HepG2 (cell line): ENCODE measurements around the gene CXADR. TPM values are rescaled to one million over a fixed set of nuclear protein-coding genes. Genes with fewer than 3 reads are reported as not detected.

Experiments used
- CREB1 ChIP-seq, 2 experiments: fragments of 450-650 bp in 1 of 2; IDR thresholded peaks; 2 replicates each; pipeline ENCODE4 v1.6.1; 2016 to 2017; ENCODE audit warnings: control low read depth in 1 of 2, mild to moderate bottlenecking in 1 of 2, missing compliant biosample characterization in 1 of 2, missing genetic modification characterization in 1 of 2
- HCFC1 ChIP-seq: fragments of 150-350 bp; IDR thresholded peaks from 2 replicates; pipeline ENCODE4 v1.6.1; 2014; ENCODE audit warnings: low read depth, low read length
- KDM3A ChIP-seq: IDR thresholded peaks from 2 replicates; pipeline ENCODE4 v1.6.1; 2018; ENCODE audit warnings: low read depth, missing compliant biosample characterization
- KLF13 ChIP-seq: sonication (generic); formaldehyde crosslinking; IDR thresholded peaks from 2 replicates; pipeline ENCODE4 v1.4.0; 2020; ENCODE audit warnings: mild to moderate bottlenecking, missing genetic modification reagents
- PAF1 ChIP-seq: IDR thresholded peaks from 2 replicates; pipeline ENCODE4 v1.6.1; 2016; ENCODE audit warnings: missing genetic modification reagents, missing compliant biosample characterization
- SNRNP70 ChIP-seq: fragments of 200-400 bp; formaldehyde crosslinking; IDR thresholded peaks from 2 replicates; pipeline ENCODE4 v1.6.1; 2017; ENCODE audit warnings: mild to moderate bottlenecking, low read depth, low read length, moderate library complexity
- ZNF550 ChIP-seq: sonication (generic); formaldehyde crosslinking; IDR thresholded peaks from 2 replicates; pipeline ENCODE4 v1.4.0; 2020; ENCODE audit warnings: mild to moderate bottlenecking, missing genetic modification reagents, borderline replicate concordance
- ZNF766 ChIP-seq: sonication (generic); formaldehyde crosslinking; IDR thresholded peaks from 2 replicates; pipeline ENCODE4 v1.5.0; 2020; ENCODE audit warnings: missing genetic modification reagents, borderline replicate concordance
- polyA plus RNA-seq, 8 experiments: library from polyadenylated mRNA; depleted of rRNA in 3 of 8; stranded (reverse) in 7 of 8; unstranded in 1 of 8; fragments of >200 nt; fragmentation: Illumina TruSeq in 4 of 8; extraction: Trizol in 4 of 8; gene quantifications; 2 replicates each; pipeline versions ENCODE4 v1.2.1 to v1.2.3, GENCODE V29; 2011 to 2016; ENCODE audit warnings: low read depth in 4 of 8, missing spikeins in 1 of 8, mixed read lengths in 1 of 8; ENCODE audit not compliant: insufficient read depth in 1 of 8
- total RNA-seq, 5 experiments: library from RNA; depleted of rRNA; stranded (reverse); fragments of >200 nt; fragmentation: Illumina TruSeq; extraction: Trizol; gene quantifications; 2 replicates each; pipeline ENCODE4 v1.2.3, GENCODE V29; 2016; ENCODE audit warnings: low read depth in 1 of 5
- TF ChIP-seq, protein P1 (sequence below): sonication (generic); formaldehyde crosslinking; IDR thresholded peaks from 2 replicates; pipeline ENCODE4 v1.4.0; 2020; ENCODE audit warnings: missing genetic modification reagents
- TF ChIP-seq, protein P2 (sequence below): sonication (generic); formaldehyde crosslinking; conservative IDR thresholded peaks from 2 replicates; pipeline ENCODE4 v1.8.0; 2022; ENCODE audit warnings: mild to moderate bottlenecking, moderate library complexity, missing genetic modification reagents
- TF ChIP-seq, protein P3 (sequence below): sonication (generic); formaldehyde crosslinking; IDR thresholded peaks from 2 replicates; pipeline ENCODE4 v1.5.1; 2020; ENCODE audit warnings: mild to moderate bottlenecking, missing genetic modification reagents, moderate library complexity
- TF ChIP-seq, protein P4 (sequence below): sonication (generic); formaldehyde crosslinking; conservative IDR thresholded peaks from 2 replicates; pipeline ENCODE4 v1.5.0; 2020; ENCODE audit warnings: missing genetic modification reagents

CXADR gene
- total and polyA plus RNA-seq, 2 of the 13 experiments (the other 11 are each of a cell fraction or from before 2014, with no cell fraction given): 86.8 to 110 TPM

DNA sequence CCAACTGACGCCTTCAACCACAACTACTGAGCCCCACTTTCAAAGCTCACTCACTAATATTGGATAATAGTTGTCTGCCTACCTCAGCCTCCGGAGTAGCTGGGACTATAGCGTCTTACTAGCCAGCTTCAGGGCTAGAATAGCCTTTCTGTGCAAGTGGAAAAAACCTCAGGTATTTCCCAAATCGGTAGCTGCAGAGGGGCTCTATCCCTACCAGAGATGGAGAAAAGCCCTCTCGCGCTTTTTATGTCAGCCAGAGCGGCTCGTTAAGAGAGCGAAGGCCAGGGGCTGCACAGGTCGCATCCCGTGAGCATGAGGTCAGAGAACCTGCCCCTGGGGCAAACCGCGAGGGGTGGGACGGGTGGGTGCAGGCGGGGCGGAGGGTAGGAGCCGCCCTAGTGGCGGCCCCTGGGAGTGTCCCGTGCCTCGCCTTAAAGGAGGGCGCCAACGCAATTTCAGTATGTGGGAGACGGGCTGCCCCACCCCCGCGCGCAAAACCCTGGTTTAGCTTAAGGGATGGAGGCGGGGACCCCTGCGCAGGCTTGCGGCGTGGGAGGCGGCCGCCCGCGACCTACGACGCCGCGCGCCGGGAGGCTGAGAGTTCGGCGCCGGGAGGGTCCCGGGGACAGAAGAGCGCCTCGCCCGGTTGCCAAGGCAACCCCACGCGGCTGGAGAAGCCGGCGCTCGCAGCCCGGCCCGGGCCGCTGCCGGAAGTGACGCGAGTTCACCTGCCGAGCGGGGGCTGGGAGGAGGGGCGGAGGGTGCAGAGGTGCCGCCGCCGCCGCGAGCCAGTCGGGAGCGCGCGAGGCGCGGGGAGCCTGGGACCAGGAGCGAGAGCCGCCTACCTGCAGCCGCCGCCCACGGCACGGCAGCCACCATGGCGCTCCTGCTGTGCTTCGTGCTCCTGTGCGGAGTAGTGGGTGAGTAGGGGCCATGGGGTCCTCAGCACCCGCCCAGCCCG is at the start of gene CXADR (continued):
- TF ChIP-seq CREB1 (IDR thresholded peaks at IDR 0.05) (peak; percentile 79), CREB1 (CRISPR knock-in tag; IDR thresholded peaks at IDR 0.05) (no peak; the same call in 1 of the 2 replicates), KDM3A (CRISPR knock-in tag) (0 out of 2 replicates have a peak, but pooled peaks have one; percentile 36), KLF13 (CRISPR knock-in tag) (no peak), ZNF550 (CRISPR knock-in tag) (peak; percentile 55; the same call in 1 of the 2 replicates), ZNF766 (CRISPR knock-in tag) (peak; percentile 22; the same call in 1 of the 2 replicates), SNRNP70 (no peak), PAF1 (no peak), HCFC1 (peak; percentile 24; the same call in 1 of the 2 replicates)
- TF ChIP-seq, protein P1, sequence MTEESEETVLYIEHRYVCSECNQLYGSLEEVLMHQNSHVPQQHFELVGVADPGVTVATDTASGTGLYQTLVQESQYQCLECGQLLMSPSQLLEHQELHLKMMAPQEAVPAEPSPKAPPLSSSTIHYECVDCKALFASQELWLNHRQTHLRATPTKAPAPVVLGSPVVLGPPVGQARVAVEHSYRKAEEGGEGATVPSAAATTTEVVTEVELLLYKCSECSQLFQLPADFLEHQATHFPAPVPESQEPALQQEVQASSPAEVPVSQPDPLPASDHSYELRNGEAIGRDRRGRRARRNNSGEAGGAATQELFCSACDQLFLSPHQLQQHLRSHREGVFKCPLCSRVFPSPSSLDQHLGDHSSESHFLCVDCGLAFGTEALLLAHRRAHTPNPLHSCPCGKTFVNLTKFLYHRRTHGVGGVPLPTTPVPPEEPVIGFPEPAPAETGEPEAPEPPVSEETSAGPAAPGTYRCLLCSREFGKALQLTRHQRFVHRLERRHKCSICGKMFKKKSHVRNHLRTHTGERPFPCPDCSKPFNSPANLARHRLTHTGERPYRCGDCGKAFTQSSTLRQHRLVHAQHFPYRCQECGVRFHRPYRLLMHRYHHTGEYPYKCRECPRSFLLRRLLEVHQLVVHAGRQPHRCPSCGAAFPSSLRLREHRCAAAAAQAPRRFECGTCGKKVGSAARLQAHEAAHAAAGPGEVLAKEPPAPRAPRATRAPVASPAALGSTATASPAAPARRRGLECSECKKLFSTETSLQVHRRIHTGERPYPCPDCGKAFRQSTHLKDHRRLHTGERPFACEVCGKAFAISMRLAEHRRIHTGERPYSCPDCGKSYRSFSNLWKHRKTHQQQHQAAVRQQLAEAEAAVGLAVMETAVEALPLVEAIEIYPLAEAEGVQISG: peak; percentile 65
- TF ChIP-seq, protein P2, sequence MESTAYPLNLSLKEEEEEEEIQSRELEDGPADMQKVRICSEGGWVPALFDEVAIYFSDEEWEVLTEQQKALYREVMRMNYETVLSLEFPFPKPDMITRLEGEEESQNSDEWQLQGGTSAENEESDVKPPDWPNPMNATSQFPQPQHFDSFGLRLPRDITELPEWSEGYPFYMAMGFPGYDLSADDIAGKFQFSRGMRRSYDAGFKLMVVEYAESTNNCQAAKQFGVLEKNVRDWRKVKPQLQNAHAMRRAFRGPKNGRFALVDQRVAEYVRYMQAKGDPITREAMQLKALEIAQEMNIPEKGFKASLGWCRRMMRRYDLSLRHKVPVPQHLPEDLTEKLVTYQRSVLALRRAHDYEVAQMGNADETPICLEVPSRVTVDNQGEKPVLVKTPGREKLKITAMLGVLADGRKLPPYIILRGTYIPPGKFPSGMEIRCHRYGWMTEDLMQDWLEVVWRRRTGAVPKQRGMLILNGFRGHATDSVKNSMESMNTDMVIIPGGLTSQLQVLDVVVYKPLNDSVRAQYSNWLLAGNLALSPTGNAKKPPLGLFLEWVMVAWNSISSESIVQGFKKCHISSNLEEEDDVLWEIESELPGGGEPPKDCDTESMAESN (CRISPR knock-in tag): peak; percentile 89; the same call in 1 of the 2 replicates
- TF ChIP-seq, protein P3, sequence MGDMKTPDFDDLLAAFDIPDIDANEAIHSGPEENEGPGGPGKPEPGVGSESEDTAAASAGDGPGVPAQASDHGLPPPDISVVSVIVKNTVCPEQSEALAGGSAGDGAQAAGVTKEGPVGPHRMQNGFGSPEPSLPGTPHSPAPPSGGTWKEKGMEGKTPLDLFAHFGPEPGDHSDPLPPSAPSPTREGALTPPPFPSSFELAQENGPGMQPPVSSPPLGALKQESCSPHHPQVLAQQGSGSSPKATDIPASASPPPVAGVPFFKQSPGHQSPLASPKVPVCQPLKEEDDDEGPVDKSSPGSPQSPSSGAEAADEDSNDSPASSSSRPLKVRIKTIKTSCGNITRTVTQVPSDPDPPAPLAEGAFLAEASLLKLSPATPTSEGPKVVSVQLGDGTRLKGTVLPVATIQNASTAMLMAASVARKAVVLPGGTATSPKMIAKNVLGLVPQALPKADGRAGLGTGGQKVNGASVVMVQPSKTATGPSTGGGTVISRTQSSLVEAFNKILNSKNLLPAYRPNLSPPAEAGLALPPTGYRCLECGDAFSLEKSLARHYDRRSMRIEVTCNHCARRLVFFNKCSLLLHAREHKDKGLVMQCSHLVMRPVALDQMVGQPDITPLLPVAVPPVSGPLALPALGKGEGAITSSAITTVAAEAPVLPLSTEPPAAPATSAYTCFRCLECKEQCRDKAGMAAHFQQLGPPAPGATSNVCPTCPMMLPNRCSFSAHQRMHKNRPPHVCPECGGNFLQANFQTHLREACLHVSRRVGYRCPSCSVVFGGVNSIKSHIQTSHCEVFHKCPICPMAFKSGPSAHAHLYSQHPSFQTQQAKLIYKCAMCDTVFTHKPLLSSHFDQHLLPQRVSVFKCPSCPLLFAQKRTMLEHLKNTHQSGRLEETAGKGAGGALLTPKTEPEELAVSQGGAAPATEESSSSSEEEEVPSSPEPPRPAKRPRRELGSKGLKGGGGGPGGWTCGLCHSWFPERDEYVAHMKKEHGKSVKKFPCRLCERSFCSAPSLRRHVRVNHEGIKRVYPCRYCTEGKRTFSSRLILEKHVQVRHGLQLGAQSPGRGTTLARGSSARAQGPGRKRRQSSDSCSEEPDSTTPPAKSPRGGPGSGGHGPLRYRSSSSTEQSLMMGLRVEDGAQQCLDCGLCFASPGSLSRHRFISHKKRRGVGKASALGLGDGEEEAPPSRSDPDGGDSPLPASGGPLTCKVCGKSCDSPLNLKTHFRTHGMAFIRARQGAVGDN (CRISPR knock-in tag): peak; percentile 95
- TF ChIP-seq, protein P4, sequence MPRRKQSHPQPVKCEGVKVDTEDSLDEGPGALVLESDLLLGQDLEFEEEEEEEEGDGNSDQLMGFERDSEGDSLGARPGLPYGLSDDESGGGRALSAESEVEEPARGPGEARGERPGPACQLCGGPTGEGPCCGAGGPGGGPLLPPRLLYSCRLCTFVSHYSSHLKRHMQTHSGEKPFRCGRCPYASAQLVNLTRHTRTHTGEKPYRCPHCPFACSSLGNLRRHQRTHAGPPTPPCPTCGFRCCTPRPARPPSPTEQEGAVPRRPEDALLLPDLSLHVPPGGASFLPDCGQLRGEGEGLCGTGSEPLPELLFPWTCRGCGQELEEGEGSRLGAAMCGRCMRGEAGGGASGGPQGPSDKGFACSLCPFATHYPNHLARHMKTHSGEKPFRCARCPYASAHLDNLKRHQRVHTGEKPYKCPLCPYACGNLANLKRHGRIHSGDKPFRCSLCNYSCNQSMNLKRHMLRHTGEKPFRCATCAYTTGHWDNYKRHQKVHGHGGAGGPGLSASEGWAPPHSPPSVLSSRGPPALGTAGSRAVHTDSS (CRISPR knock-in tag): no peak
